Fibroblast of pulmonary artery (primary cell): Measurements from ENCODE around the gene C18orf63.
A peak's percentile ranks its signal among the peaks of the same experiment; 100 is the strongest.
"Not testable (repeated sequence)": the region's sequence is repeated elsewhere in the genome, so short reads cannot be mapped to it uniquely, and the experiment has no call there.

Experiments used
- DNase-seq: peaks from one replicate; pipeline ENCODE4 v3.0.0-alpha.2; 2010; ENCODE audit warnings: low read depth
- H3K4me3 ChIP-seq: replicated peaks from 2 replicates; pipeline ENCODE4 v1.5.1; 2011; ENCODE audit warnings: low read depth, mild to moderate bottlenecking, control low read depth, low read length, moderate library complexity
- TF ChIP-seq, protein P1 (sequence below): IDR thresholded peaks from 2 replicates; pipeline ENCODE4 v1.5.1; 2011; ENCODE audit warnings: mild to moderate bottlenecking, control low read depth, low read length, inconsistent platforms; ENCODE audit errors: missing control alignments

Gene C18orf63

DNA sequence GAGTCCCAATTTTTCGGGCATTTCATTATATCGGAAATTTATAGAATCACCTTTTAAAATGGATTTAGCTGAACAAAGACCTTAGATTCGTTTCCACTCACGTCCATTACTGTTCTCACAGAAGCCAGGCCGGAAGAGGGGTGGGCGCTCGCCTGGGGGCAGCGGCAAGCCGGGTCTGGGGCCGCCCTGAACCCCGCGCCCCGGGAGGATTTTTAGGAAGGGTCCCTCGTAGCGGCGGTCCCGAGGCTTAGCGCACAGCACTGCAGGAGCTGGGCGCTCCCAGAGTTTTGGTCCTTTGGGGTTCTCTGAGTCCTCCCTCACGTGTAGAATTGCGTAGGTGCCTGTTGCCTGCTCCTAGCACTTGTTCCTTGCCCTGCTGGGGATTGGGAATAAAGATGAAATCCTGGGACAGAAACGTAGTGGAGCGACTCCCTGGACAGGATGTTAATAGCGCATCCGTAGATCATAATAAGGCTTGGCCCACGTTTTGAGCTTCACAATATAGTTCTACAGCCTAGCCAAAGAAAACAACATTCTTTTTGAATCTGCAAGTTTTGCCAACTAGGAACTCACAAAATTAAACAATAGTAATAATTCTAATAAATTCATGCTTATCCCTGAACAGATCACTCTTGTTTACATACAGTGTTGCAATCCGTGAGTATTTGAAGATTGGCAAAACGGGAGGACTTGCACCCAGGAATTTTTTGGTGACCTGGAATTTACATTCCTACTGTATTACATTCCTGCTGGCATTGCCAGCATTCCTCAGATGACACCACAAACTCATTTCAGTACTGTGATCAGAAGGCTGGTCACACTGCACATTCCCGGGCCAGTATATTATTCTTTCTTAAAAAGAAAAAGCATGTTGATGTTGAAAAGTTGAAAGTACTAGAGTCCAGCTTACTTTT, 875 bp downstream of the C18orf63 start:
- DNase-seq, result peak; percentile 88
- no peak overlapping the region for H3K4me3 ChIP-seq
- TF ChIP-seq, protein P1, sequence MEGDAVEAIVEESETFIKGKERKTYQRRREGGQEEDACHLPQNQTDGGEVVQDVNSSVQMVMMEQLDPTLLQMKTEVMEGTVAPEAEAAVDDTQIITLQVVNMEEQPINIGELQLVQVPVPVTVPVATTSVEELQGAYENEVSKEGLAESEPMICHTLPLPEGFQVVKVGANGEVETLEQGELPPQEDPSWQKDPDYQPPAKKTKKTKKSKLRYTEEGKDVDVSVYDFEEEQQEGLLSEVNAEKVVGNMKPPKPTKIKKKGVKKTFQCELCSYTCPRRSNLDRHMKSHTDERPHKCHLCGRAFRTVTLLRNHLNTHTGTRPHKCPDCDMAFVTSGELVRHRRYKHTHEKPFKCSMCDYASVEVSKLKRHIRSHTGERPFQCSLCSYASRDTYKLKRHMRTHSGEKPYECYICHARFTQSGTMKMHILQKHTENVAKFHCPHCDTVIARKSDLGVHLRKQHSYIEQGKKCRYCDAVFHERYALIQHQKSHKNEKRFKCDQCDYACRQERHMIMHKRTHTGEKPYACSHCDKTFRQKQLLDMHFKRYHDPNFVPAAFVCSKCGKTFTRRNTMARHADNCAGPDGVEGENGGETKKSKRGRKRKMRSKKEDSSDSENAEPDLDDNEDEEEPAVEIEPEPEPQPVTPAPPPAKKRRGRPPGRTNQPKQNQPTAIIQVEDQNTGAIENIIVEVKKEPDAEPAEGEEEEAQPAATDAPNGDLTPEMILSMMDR, result no peak

- DNase-seq, result no peak
- TF ChIP-seq, protein P1, result no peak
- H3K4me3 ChIP-seq, result no peak overlapping the region
Observed at GRCh38 chr18:74326231-74326630, 10.6 kb downstream of the C18orf63 start.

GRCh38 chr18:74326791-74327190, 11.2 kb downstream of the C18orf63 start:
- not testable (repeated sequence) for H3K4me3 ChIP-seq, DNase-seq

DNA sequence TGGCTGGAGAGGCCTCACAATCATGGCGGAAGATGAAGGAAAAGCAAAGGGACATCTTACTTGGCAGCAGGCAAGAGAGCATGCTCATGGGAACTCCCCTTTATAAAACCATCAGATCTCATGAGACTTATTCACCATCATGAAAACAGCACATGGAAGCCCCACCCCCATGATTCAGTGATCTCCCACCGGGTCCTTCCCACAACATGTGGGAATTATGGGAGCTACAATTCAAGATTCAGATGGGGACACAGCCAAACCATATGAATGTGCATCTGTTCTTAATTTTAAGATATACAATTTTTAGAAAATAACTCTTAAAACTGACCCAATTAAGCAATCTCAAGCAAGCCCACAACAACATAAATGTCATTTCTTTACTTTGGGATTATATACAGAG, 12.6 kb downstream of the C18orf63 start:
- no peak for DNase-seq
- TF ChIP-seq, protein P1, result no peak
- no peak overlapping the region for H3K4me3 ChIP-seq

GRCh38 chr18:74329688-74330205, 14.1 kb downstream of the C18orf63 start:
- TF ChIP-seq, protein P1, result no peak
- no peak for DNase-seq
- no peak overlapping the region for H3K4me3 ChIP-seq

- DNase-seq, result peak; percentile 74
- no peak overlapping the region for H3K4me3 ChIP-seq
- TF ChIP-seq, protein P1, result peak; percentile 70
Observed at GRCh38 chr18:74331404-74331803, 15.8 kb downstream of the C18orf63 start.

- peak; percentile 23 for DNase-seq
- H3K4me3 ChIP-seq, result no peak overlapping the region
- TF ChIP-seq, protein P1, result no peak
Observed at GRCh38 chr18:74333091-74333490, 17.5 kb downstream of the C18orf63 start.
